OCI-LY1 (cell line): ENCODE data around the gene POLR2E.
A peak's percentile ranks its signal among the peaks of the same experiment; 100 is the strongest.

Source experiments
- H2AFZ ChIP-seq: fragments of 200-600 bp; sonication (generic), shearing (Covaris generic); 2 replicates; pipeline ENCODE4 v1.6.0; 2014; ENCODE audit warnings: antibody characterized with exemption, mild to moderate bottlenecking, low read length
- H3F3A ChIP-seq: fragments of 200-600 bp; sonication (generic), shearing (Covaris generic); 2 replicates; pipeline ENCODE4 v1.6.0; 2014; ENCODE audit warnings: mild to moderate bottlenecking, antibody characterized with exemption, low read length, moderate library complexity; ENCODE audit not compliant: insufficient read depth
- H3K27ac ChIP-seq: fragments of 200-600 bp; sonication (generic); 2 replicates; pipeline ENCODE4 v1.5.1; 2014; ENCODE audit warnings: low read length, mixed run types, mild to moderate bottlenecking, low read depth; ENCODE audit not compliant: poor library complexity, severe bottlenecking
- H3K27me3 ChIP-seq: fragments of 200-600 bp; sonication (generic); 2 replicates; pipeline ENCODE4 v1.6.0; 2014; ENCODE audit warnings: antibody characterized with exemption, mild to moderate bottlenecking, low read length, moderate library complexity; ENCODE audit not compliant: insufficient read depth
- H3K36me3 ChIP-seq: fragments of 200-600 bp; sonication (generic); 2 replicates; pipeline ENCODE4 v1.6.1; 2014; ENCODE audit warnings: mild to moderate bottlenecking, antibody characterized with exemption, low read length, moderate library complexity, mixed read lengths; ENCODE audit not compliant: insufficient read depth
- H3K4me1 ChIP-seq: fragments of 200-600 bp; sonication (generic); 2 replicates; pipeline ENCODE4 v1.5.1; 2014; ENCODE audit warnings: mild to moderate bottlenecking, low read length, moderate library complexity; ENCODE audit not compliant: insufficient read depth, severe bottlenecking
- H3K4me2 ChIP-seq: fragments of 200-600 bp; sonication (generic), shearing (Covaris generic); 2 replicates; pipeline ENCODE4 v1.6.1; 2014; ENCODE audit warnings: low read length
- H3K4me3 ChIP-seq: fragments of 200-600 bp; sonication (generic); 2 replicates; pipeline ENCODE4 v1.5.1; 2014; ENCODE audit warnings: low read length, low read depth, mild to moderate bottlenecking, mixed read lengths; ENCODE audit not compliant: poor library complexity, severe bottlenecking
- H3K79me2 ChIP-seq: fragments of 200-600 bp; shearing (Covaris generic); 2 replicates; pipeline ENCODE4 v1.6.1; 2016; ENCODE audit warnings: mixed run types, low read length, mixed read lengths; ENCODE audit not compliant: insufficient read depth
- H3K9ac ChIP-seq: fragments of 200-600 bp; sonication (generic), shearing (Covaris generic); 2 replicates; pipeline ENCODE4 v1.6.1; 2014; ENCODE audit warnings: mild to moderate bottlenecking, low read length, mixed read lengths
- H3K9me2 ChIP-seq: fragments of 200-600 bp; sonication (generic), shearing (Covaris generic); 2 replicates; pipeline ENCODE4 v1.6.1; 2014; ENCODE audit warnings: low read depth, mild to moderate bottlenecking, low read length, mixed read lengths
- H3K9me3 ChIP-seq: fragments of 200-600 bp; shearing (Covaris generic); 2 replicates; pipeline ENCODE4 v1.6.1; 2014; ENCODE audit warnings: low read length, mixed read lengths
- H4K20me1 ChIP-seq: fragments of 200-600 bp; sonication (generic), shearing (Covaris generic); 2 replicates; pipeline ENCODE4 v1.6.0; 2016; ENCODE audit warnings: mild to moderate bottlenecking, low read length; ENCODE audit not compliant: insufficient read depth
- CTCF ChIP-seq: fragments of 200-600 bp; sonication (generic), shearing (Covaris generic); IDR thresholded peaks from 2 replicates; pipeline ENCODE4 v1.5.1; 2017; ENCODE audit warnings: mild to moderate bottlenecking, antibody characterized with exemption, low read length, moderate library complexity, mixed read lengths
- EZH2 ChIP-seq: fragments of 200-600 bp; sonication (generic), shearing (Covaris generic); IDR thresholded peaks from 2 replicates; pipeline ENCODE4 v1.8.0; 2017; ENCODE audit warnings: borderline replicate concordance, mixed run types, mild to moderate bottlenecking, antibody characterized with exemption, low read length, moderate library complexity, mixed read lengths

The POLR2E gene

GRCh38 chr19:1037621-1038064 lies 57.5 kb downstream of the POLR2E start:
- Histone ChIP-seq H3F3A (peaks cover 13% of the 10 kb centered on the region; the same call in 1 of the 2 replicates), H3K79me2 (no peaks in the 10 kb centered on the region), H3K4me3 (peak overlapping the region; percentile 90), H3K9me3 (no peaks in the 10 kb centered on the region), H3K27me3 (no peaks in the 10 kb centered on the region), H3K9me2 (no peaks in the 10 kb centered on the region), H3K4me1 (peaks cover 42% of the 10 kb centered on the region), H3K4me2 (peak overlapping the region; percentile 92), H3K9ac (peak overlapping the region; percentile 55), H3K36me3 (peaks cover 29% of the 10 kb centered on the region), H4K20me1 (no peaks in the 10 kb centered on the region), H2AFZ (no peak overlapping the region), H3K27ac (peak overlapping the region; percentile 99)
- TF ChIP-seq CTCF (no peak), EZH2 (no peak)
